Measurements from ENCODE around the gene TMEM39B. TPM values are rescaled to one million over a fixed set of nuclear protein-coding genes. Genes with fewer than 3 reads are reported as not detected.

Gene TMEM39B
- total RNA-seq: 4.0 and 8.0 TPM in 2 replicates

GRCh38 chr1:32072622-32073298 lies at the start of gene TMEM39B:
TSS of gene TMEM39B (plus strand) at chr1:32072939. CDS start at chr1:32073048, 109 bp downstream.

GRCh38 chr1:32107742-32108661 lies 35.3 kb downstream of the TMEM39B start, which contains the start of gene KPNA6:
TSS of gene KPNA6 (plus strand) at chr1:32108056. CDS start at chr1:32108131, 75 bp downstream.

Other genes with a start within 250 kb of the TMEM39B start
- 168 and 287 TPM in 2 replicates for gene PTP4A2, start 134.6 kb upstream of the TMEM39B start, total RNA-seq
- 33.1 and 39.8 TPM in 2 replicates for gene KHDRBS1, start 59.1 kb upstream of the TMEM39B start, total RNA-seq
- gene KPNA6, start 35.1 kb downstream of the TMEM39B start, total RNA-seq: 26.4 and 29.0 TPM in 2 replicates
- 56.6 and 59.5 TPM in 2 replicates for gene TXLNA, start 106.7 kb downstream of the TMEM39B start, total RNA-seq
- gene CCDC28B, start 127.7 kb downstream of the TMEM39B start, total RNA-seq: 6.2 and 12.8 TPM in 2 replicates
- gene IQCC, start 132.7 kb downstream of the TMEM39B start, total RNA-seq: 0.59 and 0.87 TPM in 2 replicates
- gene DCDC2B, start 136.2 kb downstream of the TMEM39B start, total RNA-seq: not detected in 2 replicates
- 8.3 and 9.6 TPM in 2 replicates for gene TMEM234, start 149.4 kb downstream of the TMEM39B start, total RNA-seq
- gene EIF3I, start 149.5 kb downstream of the TMEM39B start, total RNA-seq: 187 and 195 TPM in 2 replicates
- 0.44 and 0.54 TPM in 2 replicates for gene FAM167B, start 174.3 kb downstream of the TMEM39B start, total RNA-seq
- gene LCK, start 178.3 kb downstream of the TMEM39B start, total RNA-seq: not detected in 2 replicates
- 46.2 and 46.7 TPM in 2 replicates for gene HDAC1, start 219.1 kb downstream of the TMEM39B start, total RNA-seq